ENCODE data around the gene PDSS2. TPM values are rescaled to one million over a fixed set of nuclear protein-coding genes. Genes with fewer than 3 reads are reported as not detected.

The PDSS2 gene
- total and polyA plus RNA-seq, 2 donors (not counting 1 experiment from before 2014, with no cell fraction given): 16.9 to 17.0 TPM

- Mint-ChIP-seq H3K27ac (no peak overlapping the region), H3K4me1 (no peaks in the 10 kb centered on the region), H3K4me3 (no peak overlapping the region), H3K27me3 (no peaks in the 10 kb centered on the region), H3K9me3 (ENCODE audit: insufficient read depth) (peaks cover 21% of the 10 kb centered on the region)
- peaks cover 0 to 14% of the 10 kb centered on the region in 2 experiments for H3K36me3 ChIP-seq (replicated peaks in 1 of 2; ENCODE audit: control extremely low read depth in 1 of 2, control insufficient read depth in 1 of 2, extremely low read depth in 1 of 2, insufficient read depth in 2 of 2, low read length in 1 of 2)
- H3K9me3 ChIP-seq (ENCODE audit: control extremely low read depth in 1 of 3, control insufficient read depth in 2 of 3, insufficient read depth in 1 of 3, low read length in 2 of 3): peaks cover 4 to 51% (median 36%) of the 10 kb centered on the region in 3 donors
- peaks cover 55% of the 10 kb centered on the region for H3K79me2 ChIP-seq (ENCODE audit: control insufficient read depth, insufficient read depth, low read length)
- WGBS (ENCODE audit: insufficient coverage): no CpG with 5 or more reads among the region's 1 CpG
- no peaks in the 10 kb centered on the region for H3K27me3 ChIP-seq (replicated peaks in 1 of 4; ENCODE audit: control extremely low read depth in 1 of 4, control insufficient read depth in 3 of 4, insufficient read depth in 4 of 4, low read length in 3 of 4)
- DNase-seq (no peak), ATAC-seq (ENCODE audit: low read depth) (no peak)
- no peak overlapping the region for H3K9ac ChIP-seq (ENCODE audit: low read length)
- peaks cover 5% of the 10 kb centered on the region for H4K20me1 ChIP-seq (ENCODE audit: control insufficient read depth, insufficient read depth, low read length, poor library complexity, severe bottlenecking)
- H3K27ac ChIP-seq (ENCODE audit: low read length in 2 of 2): no peak overlapping the region
- no peak overlapping the region for H3K4me3 ChIP-seq (ENCODE audit: control extremely low read depth in 1 of 5, extremely low read depth in 1 of 5, insufficient read depth in 1 of 5, low read depth in 2 of 5, low read length in 4 of 5)
- TF ChIP-seq CTCF (IDR thresholded peaks at IDR 0.05) (no peak), EZH2 (IDR thresholded peaks at IDR 0.05; ENCODE audit: borderline replicate concordance, insufficient read depth, low read depth, low read length, poor library complexity, severe bottlenecking) (no peak)
- H3K4me1 ChIP-seq (ENCODE audit: control insufficient read depth in 2 of 2, insufficient read depth in 2 of 2, low read length in 2 of 2): no peaks in the 10 kb centered on the region
- intact Hi-C loops (cut with micrococcal nuclease): no loop called here
- no peak overlapping the region for H2AFZ ChIP-seq (ENCODE audit: insufficient read depth, low read depth, low read length, poor library complexity, severe bottlenecking)
- no peak overlapping the region for H3K4me2 ChIP-seq (replicated peaks; ENCODE audit: low read depth, low read length, poor library complexity, severe bottlenecking)
- CTCF ChIA-PET: no interaction called here
- POLR2A ChIA-PET: no interaction called here
Measured at GRCh38 chr6:107402533-107402932, 56.8 kb downstream of the PDSS2 start.

- H3K4me2 ChIP-seq (replicated peaks; ENCODE audit: low read depth, low read length, poor library complexity, severe bottlenecking): no peak overlapping the region
- H3K4me1 ChIP-seq (ENCODE audit: control insufficient read depth in 2 of 2, insufficient read depth in 2 of 2, low read length in 2 of 2): no peaks in the 10 kb centered on the region
- DNase-seq (no peak), ATAC-seq (ENCODE audit: low read depth) (no peak)
- ChIA-PET POLR2A (no interaction called here), CTCF (interaction anchor here (1.5 kb wide), 1 partner anchor 17 kb away, joined by 3 read pairs; no protein-coding TSS in a partner anchor)
- Mint-ChIP-seq H3K4me1 (no peaks in the 10 kb centered on the region), H3K27me3 (no peaks in the 10 kb centered on the region), H3K4me3 (no peak overlapping the region), H3K9me3 (ENCODE audit: insufficient read depth) (peaks cover 21% of the 10 kb centered on the region), H3K27ac (no peak overlapping the region)
- peaks cover 5% of the 10 kb centered on the region for H4K20me1 ChIP-seq (ENCODE audit: control insufficient read depth, insufficient read depth, low read length, poor library complexity, severe bottlenecking)
- TF ChIP-seq EZH2 (IDR thresholded peaks at IDR 0.05; ENCODE audit: borderline replicate concordance, insufficient read depth, low read depth, low read length, poor library complexity, severe bottlenecking) (no peak), CTCF (IDR thresholded peaks at IDR 0.05) (no peak)
- H2AFZ ChIP-seq (ENCODE audit: insufficient read depth, low read depth, low read length, poor library complexity, severe bottlenecking): no peak overlapping the region
- peaks cover 0 to 14% of the 10 kb centered on the region in 2 experiments for H3K36me3 ChIP-seq (replicated peaks in 1 of 2; ENCODE audit: control extremely low read depth in 1 of 2, control insufficient read depth in 1 of 2, extremely low read depth in 1 of 2, insufficient read depth in 2 of 2, low read length in 1 of 2)
- no peak overlapping the region for H3K27ac ChIP-seq (ENCODE audit: low read length in 2 of 2)
- peaks cover 55% of the 10 kb centered on the region for H3K79me2 ChIP-seq (ENCODE audit: control insufficient read depth, insufficient read depth, low read length)
- WGBS (ENCODE audit: insufficient coverage): no CpG with 5 or more reads among the region's 1 CpG
- H3K9ac ChIP-seq (ENCODE audit: low read length): no peak overlapping the region
- no peaks in the 10 kb centered on the region for H3K27me3 ChIP-seq (replicated peaks in 1 of 4; ENCODE audit: control extremely low read depth in 1 of 4, control insufficient read depth in 3 of 4, insufficient read depth in 4 of 4, low read length in 3 of 4)
- peaks cover 4 to 48% (median 36%) of the 10 kb centered on the region in 3 donors for H3K9me3 ChIP-seq (ENCODE audit: control extremely low read depth in 1 of 3, control insufficient read depth in 2 of 3, insufficient read depth in 1 of 3, low read length in 2 of 3)
- H3K4me3 ChIP-seq (ENCODE audit: control extremely low read depth in 1 of 5, extremely low read depth in 1 of 5, insufficient read depth in 1 of 5, low read depth in 2 of 5, low read length in 4 of 5): no peak overlapping the region
- intact Hi-C loops (cut with micrococcal nuclease): no loop called here
Measured at GRCh38 chr6:107401573-107401972, 57.8 kb downstream of the PDSS2 start.

Measured in B cell (primary cell).